Astrocyte (in vitro differentiated cells and primary cell): Measurements from ENCODE around the gene AZU1. TPM values are rescaled to one million over a fixed set of nuclear protein-coding genes. Genes with fewer than 3 reads are reported as not detected.
A peak's percentile ranks its signal among the peaks of the same experiment; 100 is the strongest.

Source experiments
- DNase-seq: peaks from one replicate; pipeline ENCODE4 v3.0.0-alpha.2; 2010; ENCODE audit warnings: low read depth
- FAIRE-seq: peaks from 2 replicates; lab custom pipeline; 2011; peaks lifted over from hg19 to GRCh38; lab: Jason Lieb, UNC
- H2AFZ ChIP-seq: 2 replicates; pipeline ENCODE4 v1.6.0; 2012; ENCODE audit warnings: low read depth, low read length, inconsistent platforms
- H3K27ac ChIP-seq: 2 replicates; pipeline ENCODE4 v1.5.1; 2011; ENCODE audit warnings: low read depth, low read length, inconsistent platforms
- H3K27me3 ChIP-seq: 2 replicates; pipeline ENCODE4 v1.6.0; 2011; ENCODE audit warnings: low read length, inconsistent platforms; ENCODE audit not compliant: insufficient read depth
- H3K36me3 ChIP-seq: 2 replicates; pipeline ENCODE4 v1.5.1; 2011; ENCODE audit warnings: low read length, inconsistent platforms; ENCODE audit not compliant: insufficient read depth
- H3K4me1 ChIP-seq: 2 replicates; pipeline ENCODE4 v1.5.1; 2011; ENCODE audit warnings: low read length, inconsistent platforms; ENCODE audit not compliant: insufficient read depth
- H3K4me2 ChIP-seq: 2 replicates; pipeline ENCODE4 v1.6.0; 2012; ENCODE audit warnings: low read length, inconsistent platforms
- H3K4me3 ChIP-seq: 2 replicates; pipeline ENCODE4 v1.5.1; 2011; ENCODE audit warnings: low read depth, mild to moderate bottlenecking, low read length, inconsistent platforms; ENCODE audit not compliant: insufficient read depth
- H3K79me2 ChIP-seq: 2 replicates; pipeline ENCODE4 v1.6.0; 2012; ENCODE audit warnings: mild to moderate bottlenecking, low read length, inconsistent platforms; ENCODE audit not compliant: insufficient read depth
- H3K9ac ChIP-seq: 2 replicates; pipeline ENCODE4 v1.6.0; 2012; ENCODE audit warnings: mild to moderate bottlenecking, low read length, inconsistent platforms
- H3K9me3 ChIP-seq: 2 replicates; pipeline ENCODE4 v1.5.1; 2012; ENCODE audit warnings: low read depth, mild to moderate bottlenecking, low read length, inconsistent platforms; ENCODE audit not compliant: insufficient read depth
- H4K20me1 ChIP-seq: 2 replicates; pipeline ENCODE4 v1.6.0; 2012; ENCODE audit warnings: low read length, inconsistent platforms; ENCODE audit not compliant: insufficient read depth
- H3K27ac Mint-ChIP-seq: one replicate; pipeline ENCODE4 v1.8.0; 2021; ENCODE audit warnings: mild to moderate bottlenecking, mixed read lengths; ENCODE audit not compliant: unreplicated experiment
- H3K27me3 Mint-ChIP-seq: one replicate; pipeline ENCODE4 v1.8.0; 2021; ENCODE audit warnings: low read depth, mixed read lengths; ENCODE audit not compliant: unreplicated experiment
- H3K36me3 Mint-ChIP-seq: one replicate; pipeline ENCODE4 v1.8.0; 2021; ENCODE audit warnings: low read depth, mixed read lengths; ENCODE audit not compliant: unreplicated experiment
- H3K4me1 Mint-ChIP-seq: one replicate; pipeline ENCODE4 v1.8.0; 2021; ENCODE audit warnings: low read depth, mixed read lengths; ENCODE audit not compliant: unreplicated experiment
- H3K4me3 Mint-ChIP-seq: one replicate; pipeline ENCODE4 v1.8.0; 2021; ENCODE audit warnings: mild to moderate bottlenecking, moderate library complexity, mixed read lengths; ENCODE audit not compliant: unreplicated experiment
- H3K9me3 Mint-ChIP-seq: one replicate; pipeline ENCODE4 v1.8.0; 2021; ENCODE audit warnings: mild to moderate bottlenecking, mixed read lengths; ENCODE audit not compliant: unreplicated experiment
- EZH2 ChIP-seq: IDR thresholded peaks from 2 replicates; pipeline ENCODE4 v1.6.1; 2012; ENCODE audit warnings: mild to moderate bottlenecking, low read length, inconsistent platforms; ENCODE audit not compliant: insufficient read depth
- total RNA-seq: library from RNA; stranded (reverse); gene quantifications from 2 replicates; pipeline ENCODE4 v1.2.1, GENCODE V29; 2021
- TF ChIP-seq, protein P1 (sequence below): IDR thresholded peaks from 2 replicates; pipeline ENCODE4 v1.5.1; 2011; ENCODE audit warnings: low read depth, mild to moderate bottlenecking, inconsistent platforms, low read length, moderate library complexity; ENCODE audit not compliant: insufficient read depth

The AZU1 gene
- total RNA-seq, 1 donor from 2014 or later = 1.00 TPM

GRCh38 chr19:850221-850978 is 22.8 kb downstream of the AZU1 start:
- peaks cover 14% of the 10 kb centered on the region for H3K27me3 Mint-ChIP-seq
- H3K27ac ChIP-seq = no peak overlapping the region

DNA sequence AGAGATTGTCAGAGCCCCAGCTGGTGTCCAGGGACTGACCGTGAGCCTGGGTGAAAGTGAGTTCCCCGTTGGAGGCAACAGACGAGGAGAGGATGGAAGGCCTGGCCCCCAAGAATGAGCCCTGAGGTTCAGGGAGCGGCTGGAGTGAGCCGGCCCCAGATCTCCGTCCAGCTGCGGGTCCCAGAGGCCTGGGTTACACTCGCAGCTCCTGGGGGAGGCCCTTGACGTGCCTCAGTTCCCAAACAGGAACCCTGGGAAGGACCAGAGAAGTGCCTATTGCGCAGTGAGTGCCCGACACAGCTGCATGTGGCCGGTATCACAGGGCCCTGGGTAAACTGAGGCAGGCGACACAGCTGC is 23.3 kb downstream of the AZU1 start:
- TF ChIP-seq EZH2 = no peak
- TF ChIP-seq, protein P1, sequence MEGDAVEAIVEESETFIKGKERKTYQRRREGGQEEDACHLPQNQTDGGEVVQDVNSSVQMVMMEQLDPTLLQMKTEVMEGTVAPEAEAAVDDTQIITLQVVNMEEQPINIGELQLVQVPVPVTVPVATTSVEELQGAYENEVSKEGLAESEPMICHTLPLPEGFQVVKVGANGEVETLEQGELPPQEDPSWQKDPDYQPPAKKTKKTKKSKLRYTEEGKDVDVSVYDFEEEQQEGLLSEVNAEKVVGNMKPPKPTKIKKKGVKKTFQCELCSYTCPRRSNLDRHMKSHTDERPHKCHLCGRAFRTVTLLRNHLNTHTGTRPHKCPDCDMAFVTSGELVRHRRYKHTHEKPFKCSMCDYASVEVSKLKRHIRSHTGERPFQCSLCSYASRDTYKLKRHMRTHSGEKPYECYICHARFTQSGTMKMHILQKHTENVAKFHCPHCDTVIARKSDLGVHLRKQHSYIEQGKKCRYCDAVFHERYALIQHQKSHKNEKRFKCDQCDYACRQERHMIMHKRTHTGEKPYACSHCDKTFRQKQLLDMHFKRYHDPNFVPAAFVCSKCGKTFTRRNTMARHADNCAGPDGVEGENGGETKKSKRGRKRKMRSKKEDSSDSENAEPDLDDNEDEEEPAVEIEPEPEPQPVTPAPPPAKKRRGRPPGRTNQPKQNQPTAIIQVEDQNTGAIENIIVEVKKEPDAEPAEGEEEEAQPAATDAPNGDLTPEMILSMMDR = no peak
- H3K27me3 ChIP-seq = peaks cover 6% of the 10 kb centered on the region

More at GRCh38 chr19:850221-850978, 22.8 kb downstream of the AZU1 start:
- Histone ChIP-seq H3K27me3 (peaks cover 9% of the 10 kb centered on the region), H3K4me3 (no peak overlapping the region), H3K4me1 (no peaks in the 10 kb centered on the region), H3K9me3 (no peaks in the 10 kb centered on the region), H4K20me1 (no peaks in the 10 kb centered on the region), H3K4me2 (peak overlapping the region; percentile 10), H3K9ac (no peak overlapping the region), H2AFZ (peak overlapping the region; percentile 81), H3K36me3 (no peaks in the 10 kb centered on the region), H3K79me2 (no peaks in the 10 kb centered on the region)
- Mint-ChIP-seq H3K4me3 (no peak overlapping the region), H3K4me1 (no peaks in the 10 kb centered on the region), H3K9me3 (no peaks in the 10 kb centered on the region), H3K27ac (no peak overlapping the region), H3K36me3 (no peaks in the 10 kb centered on the region)
- TF ChIP-seq, protein P1 = no peak
- no peak for TF ChIP-seq EZH2
- peak; percentile 40 for DNase-seq
- FAIRE-seq = no peak

More for the DNA sequence above, 23.3 kb downstream of the AZU1 start:
- H2AFZ ChIP-seq = peak overlapping the region; percentile 81
- no peak overlapping the region for H3K4me3 ChIP-seq
- Mint-ChIP-seq H3K4me1 (no peaks in the 10 kb centered on the region), H3K27ac (no peak overlapping the region), H3K4me3 (no peak overlapping the region), H3K9me3 (no peaks in the 10 kb centered on the region), H3K27me3 (peaks cover 10% of the 10 kb centered on the region), H3K36me3 (no peaks in the 10 kb centered on the region)
- peak overlapping the region; percentile 10 for H3K4me2 ChIP-seq
- no peaks in the 10 kb centered on the region for H3K79me2 ChIP-seq
- no peak overlapping the region for H3K9ac ChIP-seq
- H3K36me3 ChIP-seq = no peaks in the 10 kb centered on the region
- H3K27ac ChIP-seq = no peak overlapping the region
- DNase-seq (no peak), FAIRE-seq (no peak)
- H4K20me1 ChIP-seq = no peaks in the 10 kb centered on the region
- H3K9me3 ChIP-seq = no peaks in the 10 kb centered on the region
- H3K4me1 ChIP-seq = no peaks in the 10 kb centered on the region
